GM18498 (cell line): ENCODE measurements around the gene BRD1.

Source experiments
- ATAC-seq: cut with Tn5 transposase; IDR thresholded peaks from one replicate; pipeline ENCODE4 v1.9.1; 2021; ENCODE audit warnings: mild to moderate bottlenecking, moderate library complexity; ENCODE audit not compliant: unreplicated experiment

BRD1 gene

DNA sequence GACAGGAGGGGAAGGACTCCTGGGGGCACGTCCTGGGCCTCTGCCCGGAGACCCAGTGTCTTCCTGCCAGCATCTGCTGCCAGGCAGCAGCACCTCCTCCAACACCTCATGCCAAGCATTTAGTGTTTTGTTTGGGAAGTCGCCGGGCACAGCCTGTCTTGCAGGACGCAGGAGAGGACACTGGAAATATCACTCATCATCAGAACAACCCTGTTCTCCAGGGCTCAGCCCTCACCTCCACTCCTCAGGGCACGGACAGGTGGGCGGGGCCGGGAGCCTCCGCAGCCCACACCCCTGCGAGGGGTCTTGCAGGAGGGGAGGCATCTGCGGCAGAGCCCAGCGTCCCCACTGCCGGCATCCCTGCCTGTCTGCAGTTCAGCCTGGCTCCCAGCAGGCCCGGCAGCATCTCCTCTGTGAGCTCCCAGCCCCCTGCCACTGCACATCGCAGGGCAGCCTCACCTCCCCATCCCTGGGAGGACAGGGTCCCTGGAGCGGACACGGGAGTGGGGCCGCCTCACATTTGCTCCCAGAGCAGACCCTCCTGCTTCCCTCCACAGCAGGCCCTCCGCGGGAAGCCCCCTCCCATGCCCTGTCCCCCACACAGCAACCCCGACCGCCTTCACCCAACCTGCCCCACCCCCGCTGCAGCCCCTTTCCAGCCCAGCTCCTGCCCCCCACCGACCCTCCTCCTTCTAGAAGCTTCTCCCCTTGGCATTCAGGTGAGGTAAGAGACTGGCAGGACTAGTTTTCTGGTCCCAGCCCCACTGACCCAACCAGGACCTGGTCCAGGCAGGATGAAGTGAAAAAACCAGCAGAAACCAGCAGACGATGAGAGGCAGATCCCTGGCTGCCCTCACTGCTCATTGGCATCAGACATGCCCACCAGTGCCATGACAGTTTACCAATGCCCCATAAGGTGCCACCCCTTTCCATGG is 72.7 kb downstream of the BRD1 start:
- no peak for ATAC-seq

DNA sequence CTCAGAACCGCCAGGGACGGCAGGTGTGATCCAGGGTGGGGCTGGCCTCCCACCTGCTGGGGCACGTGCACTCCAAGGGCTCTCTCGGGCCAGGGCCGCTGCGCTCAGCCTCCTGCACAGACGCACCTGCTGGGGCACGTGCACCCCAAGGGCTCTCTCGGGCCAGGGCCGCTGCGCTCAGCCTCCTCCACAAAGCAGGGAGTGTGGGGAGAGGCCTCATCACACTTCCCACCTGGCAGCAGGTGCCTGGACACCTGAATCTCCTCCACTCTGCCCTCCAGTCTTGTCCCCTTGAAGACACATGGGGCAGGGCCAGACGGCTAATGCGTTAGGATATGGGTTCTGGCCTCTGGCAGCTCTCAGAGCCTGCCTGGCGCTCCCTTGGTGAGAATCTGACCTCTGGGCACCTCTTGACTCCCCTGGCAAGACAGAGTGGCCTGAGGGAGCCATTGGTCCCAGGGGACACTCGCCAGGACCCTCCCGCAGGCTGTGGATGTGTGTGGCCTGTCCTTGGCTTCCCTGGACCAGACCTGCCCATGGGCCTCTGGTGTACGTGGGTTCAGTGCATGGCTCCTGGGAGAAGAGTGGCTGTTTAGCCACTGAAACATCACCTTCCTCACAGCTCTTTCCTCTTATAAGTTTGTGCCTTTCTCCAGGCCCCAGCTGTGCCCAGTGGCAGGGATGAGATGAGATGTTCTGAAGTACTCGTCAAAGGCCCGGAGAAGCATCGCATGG is 73.5 kb downstream of the BRD1 start:
- no peak for ATAC-seq

DNA sequence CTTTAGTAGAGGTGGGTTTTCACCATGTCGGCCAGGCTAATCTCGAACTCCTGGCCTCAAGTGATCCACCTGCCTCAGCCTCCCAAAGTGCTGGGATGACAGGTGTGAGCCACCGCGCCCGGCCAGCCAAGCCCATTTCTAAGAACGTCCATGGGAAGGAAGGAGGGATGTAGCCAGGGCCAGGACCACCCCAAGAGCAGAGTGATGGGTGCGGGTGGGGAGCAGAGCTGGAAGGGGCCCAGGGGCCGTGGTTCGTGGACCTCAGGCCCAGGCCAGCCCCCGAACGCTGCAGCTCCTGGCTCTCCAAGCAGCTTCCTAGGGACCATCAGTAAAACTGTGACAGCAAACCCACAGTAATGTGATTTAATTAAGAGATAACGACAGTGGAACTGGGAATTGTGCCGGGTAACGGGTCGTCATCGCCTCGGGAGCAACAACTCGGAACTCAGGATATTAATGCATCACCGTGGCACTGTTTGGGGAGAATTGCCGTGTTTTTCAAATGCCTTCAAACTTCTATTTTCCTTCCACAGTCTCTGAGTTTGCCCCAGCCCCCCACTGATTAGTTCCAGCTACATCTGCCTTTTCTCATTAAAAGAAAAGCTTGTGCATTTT is 74.3 kb downstream of the BRD1 start:
- no peak for ATAC-seq

DNA sequence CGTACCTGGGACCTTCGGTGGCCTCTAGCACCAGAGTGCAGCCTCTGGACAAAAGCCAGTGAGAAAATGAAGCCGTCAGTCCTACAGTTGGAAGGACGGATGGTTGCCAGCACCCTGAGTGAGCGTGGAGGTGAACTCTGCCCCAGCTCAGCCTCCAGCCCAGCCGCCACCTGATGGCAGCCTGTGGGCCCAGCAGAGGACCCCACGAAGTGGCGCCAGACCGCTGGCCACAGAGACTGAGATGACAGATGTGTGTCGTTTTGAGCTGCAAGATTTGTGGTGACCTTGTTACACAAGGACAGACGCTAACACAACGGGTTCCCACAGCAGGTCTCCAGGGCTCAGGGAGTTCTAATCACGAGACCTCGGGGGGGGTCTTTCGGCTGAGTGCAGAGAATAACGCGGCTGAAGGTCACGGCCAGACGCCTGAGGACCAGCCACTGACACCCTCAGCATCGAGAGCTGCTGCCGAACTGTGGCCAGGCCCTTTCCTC is 75.0 kb downstream of the BRD1 start:
- no peak for ATAC-seq

- ATAC-seq: no peak
These were observed 75.6 kb downstream of the BRD1 start for GRCh38 chr22:49751966-49752597.

DNA sequence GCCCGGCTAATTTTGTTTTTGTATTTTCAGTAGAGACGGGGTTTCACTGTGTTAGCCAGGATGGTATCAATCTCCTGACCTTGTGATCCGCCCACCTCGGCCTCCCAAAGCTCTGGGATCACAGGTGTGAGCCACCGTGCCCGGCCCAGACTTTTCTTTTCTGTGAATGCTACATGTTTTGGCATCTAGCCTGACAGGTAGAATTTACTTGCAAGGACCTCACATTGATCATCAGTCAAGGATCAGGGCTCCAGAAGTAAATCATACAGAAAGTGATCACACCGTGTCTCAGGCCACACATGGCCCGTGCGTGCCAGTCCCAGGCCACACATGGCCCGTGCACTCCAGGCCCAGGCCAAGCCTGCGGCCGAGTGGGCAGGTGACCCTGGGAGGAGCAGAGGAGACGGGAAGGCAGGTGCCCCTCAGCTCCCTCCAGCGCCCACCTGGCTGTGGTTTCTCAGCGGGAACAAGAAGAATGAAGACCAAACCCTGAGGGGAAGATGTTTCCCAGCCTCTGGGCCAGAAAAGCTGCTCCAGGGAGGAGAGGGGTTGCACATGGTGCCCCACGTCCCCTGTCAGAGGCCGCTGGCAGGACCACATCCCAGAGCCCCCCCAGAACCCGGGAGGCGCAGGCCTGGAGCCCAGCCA is 76.2 kb downstream of the BRD1 start:
- no peak for ATAC-seq

GRCh38 chr22:49749885-49750510 is 77.7 kb downstream of the BRD1 start:
- ATAC-seq: no peak

- ATAC-seq: no peak
These were observed 78.4 kb downstream of the BRD1 start for GRCh38 chr22:49749227-49749626.

- no peak for ATAC-seq
These were observed 79.2 kb downstream of the BRD1 start for GRCh38 chr22:49748514-49748913.

- ATAC-seq: no peak
These were observed 80.0 kb downstream of the BRD1 start for GRCh38 chr22:49747716-49748115.

GRCh38 chr22:49747130-49747529 is 80.5 kb downstream of the BRD1 start:
- no peak for ATAC-seq

GRCh38 chr22:49746065-49746464 is 81.6 kb downstream of the BRD1 start:
- no peak for ATAC-seq

DNA sequence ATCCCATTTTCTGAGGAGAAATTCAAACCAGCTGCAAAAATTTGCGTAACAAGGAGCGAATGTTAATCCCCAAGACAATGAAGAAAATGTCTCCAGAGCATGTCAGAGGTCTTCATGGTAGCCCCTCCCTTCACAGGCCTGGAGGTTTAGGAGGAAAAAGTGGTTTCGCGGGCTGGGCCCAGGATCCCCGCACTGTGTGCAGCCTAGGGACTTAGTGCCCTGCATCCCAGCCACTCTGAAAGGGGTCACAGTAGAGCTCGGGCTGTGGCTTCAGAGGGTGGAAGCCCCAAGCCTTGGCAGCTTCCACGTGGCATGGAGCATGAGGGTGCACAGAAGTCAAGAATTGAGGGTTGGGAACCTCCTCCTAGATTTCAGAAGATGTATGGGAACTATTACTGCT is 87.4 kb downstream of the BRD1 start:
- ATAC-seq: no peak

DNA sequence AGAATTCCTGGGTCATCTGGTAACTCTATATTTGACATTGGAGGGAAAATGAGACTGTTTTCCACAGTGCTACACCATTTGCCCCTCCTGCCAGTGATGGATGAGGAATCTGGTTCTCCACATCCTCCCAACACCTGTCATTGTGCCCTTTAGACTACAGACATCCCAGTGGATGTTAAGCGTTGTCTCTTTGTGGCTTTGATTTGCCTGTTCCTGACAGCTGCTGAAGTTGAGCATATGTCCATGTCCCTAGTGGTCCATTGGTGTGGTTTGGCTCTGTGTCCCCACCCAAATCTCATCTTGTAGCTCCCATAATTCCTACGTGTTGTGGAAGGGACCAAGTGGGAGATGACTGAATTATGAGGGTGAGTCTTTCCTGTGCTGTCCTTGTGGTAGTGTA is 88.5 kb downstream of the BRD1 start:
- ATAC-seq: no peak

DNA sequence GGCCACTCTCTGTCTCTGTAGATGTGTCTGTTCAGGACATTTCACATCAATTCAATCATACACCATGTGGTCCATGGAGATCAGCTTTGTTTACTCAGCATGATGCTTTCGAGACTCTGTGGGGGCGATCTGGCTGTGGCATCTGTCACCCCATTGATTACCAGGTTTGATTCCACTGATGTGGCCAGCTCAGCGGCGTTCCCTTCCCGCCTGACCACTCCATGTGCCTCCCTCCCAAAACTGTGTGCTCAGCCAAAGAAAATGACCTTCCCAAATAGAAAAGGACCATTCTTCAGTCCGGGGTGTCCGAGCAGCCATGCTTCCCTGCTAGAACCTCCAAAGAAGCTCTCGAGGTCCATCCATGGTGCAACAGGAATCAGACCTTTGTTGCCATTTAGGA is 89.1 kb downstream of the BRD1 start:
- ATAC-seq: no peak

DNA sequence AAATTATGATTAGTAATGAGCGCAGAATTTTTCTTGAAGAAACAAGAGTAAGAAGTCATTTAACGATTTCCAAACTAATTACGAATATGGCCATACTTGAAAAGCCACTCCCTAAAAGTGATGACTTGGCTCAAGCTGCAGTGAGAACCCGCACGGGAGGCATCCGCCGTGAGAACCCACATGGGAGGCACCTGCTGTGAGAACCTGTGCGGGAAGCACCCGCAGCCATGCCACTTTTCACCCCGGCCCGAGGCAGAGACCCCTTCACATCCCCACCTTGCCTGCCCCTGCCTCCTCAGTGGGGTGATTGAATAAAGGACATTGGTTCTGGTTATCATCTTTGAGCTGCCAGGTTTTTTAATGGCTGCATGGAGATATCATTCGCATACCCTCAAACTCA is 89.7 kb downstream of the BRD1 start:
- ATAC-seq: no peak

DNA sequence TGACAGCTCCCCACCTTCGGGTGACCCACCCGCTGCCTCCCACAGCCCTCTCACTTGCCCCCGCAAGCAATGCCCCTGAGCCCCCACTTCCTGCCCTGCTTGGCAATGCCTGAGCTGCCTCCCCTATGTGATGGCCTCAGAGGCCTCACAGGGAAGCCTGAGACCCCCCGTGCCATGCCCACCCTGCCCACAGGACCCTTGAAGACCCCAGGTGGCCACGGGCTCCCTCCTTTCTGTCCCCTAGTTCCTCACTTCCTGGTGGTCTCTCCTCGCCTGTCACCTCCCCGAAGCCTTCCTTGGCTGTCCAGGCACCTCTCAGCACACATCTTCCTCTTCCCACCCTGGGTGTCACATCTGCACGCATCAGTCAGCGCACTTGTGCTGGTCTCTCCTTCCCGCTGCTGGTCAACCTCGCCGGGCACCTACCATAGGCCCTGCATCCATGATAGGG is 90.5 kb downstream of the BRD1 start:
- no peak for ATAC-seq

DNA sequence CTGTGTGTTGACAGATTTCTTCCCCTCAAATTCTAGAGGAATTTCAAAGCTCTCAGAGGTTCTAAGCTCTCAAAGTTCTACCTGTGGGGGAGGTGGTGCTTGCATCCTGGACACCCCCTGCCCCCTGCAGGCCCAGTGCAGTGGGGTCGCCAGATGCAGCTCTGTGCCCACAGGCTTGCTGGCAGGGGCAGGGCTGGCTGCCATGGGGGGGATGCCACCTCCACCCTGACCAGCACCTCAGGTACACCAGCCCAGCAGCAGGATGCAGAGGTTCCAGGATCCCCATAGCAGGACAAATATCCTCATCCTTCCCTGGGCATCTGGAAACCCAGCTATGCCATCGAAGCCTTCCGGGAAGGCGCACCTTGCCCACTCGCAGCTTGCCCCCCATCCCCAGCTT is 91.1 kb downstream of the BRD1 start:
- ATAC-seq: no peak

DNA sequence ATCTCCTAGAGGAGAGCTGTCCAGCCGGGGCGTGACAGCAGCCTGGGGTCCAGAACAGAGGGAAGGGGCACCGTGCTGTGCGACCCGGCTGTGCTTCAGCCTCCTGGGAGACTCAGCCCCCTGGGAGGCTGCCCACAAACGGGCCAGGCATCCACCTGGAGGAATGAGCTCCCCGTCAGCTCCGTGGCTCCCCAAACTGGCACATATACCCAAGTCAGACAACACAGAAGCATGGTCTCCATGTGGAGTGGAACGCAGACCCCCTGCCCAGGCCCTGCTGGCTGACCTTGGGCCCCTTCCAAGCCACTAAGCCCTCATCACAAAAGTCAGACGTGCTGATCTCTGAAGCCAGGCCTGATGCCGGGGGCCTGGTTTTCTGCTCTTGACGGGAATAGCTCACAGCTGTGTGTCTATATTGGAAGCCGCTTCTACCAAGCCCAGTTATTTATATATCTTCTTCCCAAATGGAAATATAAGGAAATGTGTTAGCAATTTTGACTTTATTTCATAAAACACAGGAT is 91.7 kb downstream of the BRD1 start:
- ATAC-seq: no peak

DNA sequence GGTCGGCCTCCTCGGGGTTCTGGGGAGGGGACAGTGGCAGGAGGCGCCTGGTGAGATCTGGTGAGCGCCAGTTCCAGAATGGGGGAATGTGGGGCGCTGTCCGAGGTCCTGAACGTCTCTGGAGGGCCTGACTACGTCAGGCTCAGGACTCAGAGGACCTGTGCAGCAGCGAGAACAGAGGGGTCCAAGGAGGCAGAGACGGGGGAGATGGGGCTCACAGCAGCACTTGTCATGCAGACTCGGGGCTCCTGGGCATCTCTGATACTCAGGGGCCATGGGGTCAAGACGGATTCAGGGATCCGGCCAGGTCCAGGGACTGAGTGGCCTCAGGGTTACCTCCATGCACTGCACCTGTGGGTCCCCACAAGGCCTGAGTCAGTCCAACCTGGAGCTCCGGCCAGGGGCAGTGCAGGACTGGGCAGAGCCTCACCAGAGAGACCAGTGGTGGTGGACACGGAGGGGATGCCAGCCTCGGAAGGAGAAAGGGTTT is 92.2 kb downstream of the BRD1 start:
- ATAC-seq: no peak
